NT2/D1 (cell line): Measurements from ENCODE around the gene LILRA2.

ENCODE experiments used
- SUZ12 ChIP-seq: IDR thresholded peaks from 2 replicates; pipeline ENCODE4 v1.6.1; 2011; ENCODE audit not compliant: insufficient read length, insufficient read depth; ENCODE audit errors: extremely low read depth
- YY1 ChIP-seq: IDR thresholded peaks from 2 replicates; pipeline ENCODE4 v1.6.1; 2011; ENCODE audit not compliant: insufficient read length, insufficient read depth
- ZNF274 ChIP-seq: IDR thresholded peaks from 2 replicates; pipeline ENCODE4 v1.6.1; 2011; ENCODE audit warnings: mild to moderate bottlenecking, low read depth, low read length

GRCh38 chr19:54525636-54526035 is 48.0 kb upstream of the LILRA2 start:
- TF ChIP-seq SUZ12: no peak
- TF ChIP-seq ZNF274: no peak
- no peak for TF ChIP-seq YY1
